A673 (cell line): ENCODE measurements around the gene ATP5ME. TPM values are rescaled to one million over a fixed set of nuclear protein-coding genes. Genes with fewer than 3 reads are reported as not detected.

Experiments used
- BruUV-seq: library from RNA; stranded (reverse); fragments of 400-500 nt; replicated peaks from 2 replicates; lab custom pipeline; 2021; lab: Mats Ljungman, UMichigan
- CTCF ChIA-PET: fragments of 300-600 bp; sonication (Branson Sonifier 250); formaldehyde crosslinking; loops from one replicate; lab custom pipeline; 2022; ENCODE audit warnings: antibody characterized with exemption; lab: Charles Lee
- POLR2A ChIA-PET: fragments of 300-600 bp; sonication (Branson Sonifier 250); formaldehyde crosslinking; loops from one replicate; lab custom pipeline; 2022; ENCODE audit warnings: antibody characterized with exemption; ENCODE audit not compliant: low non-redundant PET; lab: Charles Lee
- DNase-seq: peaks from one replicate; pipeline ENCODE4 v3.0.0-alpha.2; 2015; ENCODE audit warnings: low spot score
- H3K27ac ChIP-seq: fragments of 200-600 bp; sonication (generic); 2 replicates; pipeline ENCODE4 v1.5.1; 2016; ENCODE audit warnings: mixed run types, low read depth, mild to moderate bottlenecking, mixed read lengths, antibody characterized with exemption, low read length; ENCODE audit not compliant: poor library complexity, severe bottlenecking
- H3K27me3 ChIP-seq: fragments of 200-600 bp; sonication (generic); replicated peaks from 2 replicates; pipeline ENCODE4 v1.6.1; 2017; ENCODE audit warnings: mixed run types, low read depth, mild to moderate bottlenecking, mixed read lengths, antibody characterized with exemption, low read length; ENCODE audit not compliant: insufficient read depth, poor library complexity
- H3K36me3 ChIP-seq: fragments of 200-600 bp; sonication (generic); 2 replicates; pipeline ENCODE4 v1.6.1; 2016; ENCODE audit warnings: mixed run types, mild to moderate bottlenecking, mixed read lengths, antibody characterized with exemption, low read length; ENCODE audit not compliant: insufficient read depth, poor library complexity, severe bottlenecking
- H3K4me1 ChIP-seq: fragments of 200-600 bp; sonication (generic); 2 replicates; pipeline ENCODE4 v1.6.1; 2017; ENCODE audit warnings: mixed run types, mild to moderate bottlenecking, mixed read lengths, antibody characterized with exemption, low read length; ENCODE audit not compliant: insufficient read depth, poor library complexity, severe bottlenecking
- H3K4me3 ChIP-seq: fragments of 200-600 bp; sonication (generic); 2 replicates; pipeline ENCODE4 v1.5.1; 2016; ENCODE audit warnings: low read depth, mixed run types, mild to moderate bottlenecking, mixed read lengths, low read length; ENCODE audit not compliant: poor library complexity, severe bottlenecking
- H3K9me3 ChIP-seq: fragments of 200-600 bp; sonication (generic); 2 replicates; pipeline ENCODE4 v1.6.1; 2016; ENCODE audit warnings: mixed run types, low read depth, mild to moderate bottlenecking, mixed read lengths, antibody characterized with exemption, low read length; ENCODE audit not compliant: poor library complexity, severe bottlenecking
- EZH2 ChIP-seq: fragments of 200-600 bp; sonication (generic); IDR thresholded peaks from 2 replicates; pipeline ENCODE4 v1.6.1; 2017; ENCODE audit warnings: borderline replicate concordance, low read depth, mild to moderate bottlenecking, mixed read lengths, antibody characterized with exemption, low read length; ENCODE audit not compliant: poor library complexity, severe bottlenecking
- intact Hi-C: fragments of 100-400 bp; cut with micrococcal nuclease; formaldehyde crosslinking; loops from one replicate; pipeline ENCODE4 v1.10.0; 2022; ENCODE audit not compliant: unreplicated experiment
- total RNA-seq: library from RNA; stranded (reverse); gene quantifications from 2 replicates; pipeline ENCODE4 v1.2.3, GENCODE V29; 2021
- TF ChIP-seq, protein P1 (sequence below): fragments of 300-800, 200-600 bp; sonication (generic); conservative IDR thresholded peaks from 2 replicates; pipeline ENCODE4 v1.5.1; 2017; ENCODE audit warnings: low read depth, mild to moderate bottlenecking, antibody characterized with exemption, low read length, moderate library complexity, mixed read lengths

The ATP5ME gene
- total RNA-seq, 1 experiment from 2014 or later: 383 TPM

DNA sequence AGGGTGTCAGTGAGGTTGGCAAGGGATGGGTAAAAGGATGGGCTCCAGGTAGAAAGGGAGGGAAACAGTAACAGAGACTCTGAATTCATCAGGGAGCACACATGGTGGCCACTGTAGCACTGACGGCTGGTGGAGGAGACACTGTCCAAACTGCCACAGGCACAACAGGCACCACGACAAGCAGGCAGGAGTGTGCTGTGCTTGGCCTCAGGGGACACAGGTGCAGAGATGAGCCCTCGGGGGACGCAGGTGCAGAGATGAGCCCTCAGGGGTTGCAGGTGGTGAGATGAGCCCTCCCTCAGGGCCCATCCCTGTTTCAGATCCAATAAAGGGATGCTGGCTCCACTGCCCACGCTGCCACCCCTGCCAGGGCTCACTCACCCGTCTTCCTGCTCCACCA lies 41.1 kb downstream of the ATP5ME start:
- Histone ChIP-seq H3K27me3 (peaks cover 6% of the 10 kb centered on the region), H3K27ac (no peak overlapping the region), H3K4me3 (no peak overlapping the region), H3K9me3 (no peaks in the 10 kb centered on the region), H3K36me3 (no peaks in the 10 kb centered on the region), H3K4me1 (no peaks in the 10 kb centered on the region)
- ChIA-PET CTCF (no interaction called here), POLR2A (no interaction called here)
- intact Hi-C loops: no loop called here
- no peak for TF ChIP-seq EZH2
- TF ChIP-seq, protein P1, sequence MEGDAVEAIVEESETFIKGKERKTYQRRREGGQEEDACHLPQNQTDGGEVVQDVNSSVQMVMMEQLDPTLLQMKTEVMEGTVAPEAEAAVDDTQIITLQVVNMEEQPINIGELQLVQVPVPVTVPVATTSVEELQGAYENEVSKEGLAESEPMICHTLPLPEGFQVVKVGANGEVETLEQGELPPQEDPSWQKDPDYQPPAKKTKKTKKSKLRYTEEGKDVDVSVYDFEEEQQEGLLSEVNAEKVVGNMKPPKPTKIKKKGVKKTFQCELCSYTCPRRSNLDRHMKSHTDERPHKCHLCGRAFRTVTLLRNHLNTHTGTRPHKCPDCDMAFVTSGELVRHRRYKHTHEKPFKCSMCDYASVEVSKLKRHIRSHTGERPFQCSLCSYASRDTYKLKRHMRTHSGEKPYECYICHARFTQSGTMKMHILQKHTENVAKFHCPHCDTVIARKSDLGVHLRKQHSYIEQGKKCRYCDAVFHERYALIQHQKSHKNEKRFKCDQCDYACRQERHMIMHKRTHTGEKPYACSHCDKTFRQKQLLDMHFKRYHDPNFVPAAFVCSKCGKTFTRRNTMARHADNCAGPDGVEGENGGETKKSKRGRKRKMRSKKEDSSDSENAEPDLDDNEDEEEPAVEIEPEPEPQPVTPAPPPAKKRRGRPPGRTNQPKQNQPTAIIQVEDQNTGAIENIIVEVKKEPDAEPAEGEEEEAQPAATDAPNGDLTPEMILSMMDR: no peak
- no peak for DNase-seq
- no TSS peak for BruUV-seq

DNA sequence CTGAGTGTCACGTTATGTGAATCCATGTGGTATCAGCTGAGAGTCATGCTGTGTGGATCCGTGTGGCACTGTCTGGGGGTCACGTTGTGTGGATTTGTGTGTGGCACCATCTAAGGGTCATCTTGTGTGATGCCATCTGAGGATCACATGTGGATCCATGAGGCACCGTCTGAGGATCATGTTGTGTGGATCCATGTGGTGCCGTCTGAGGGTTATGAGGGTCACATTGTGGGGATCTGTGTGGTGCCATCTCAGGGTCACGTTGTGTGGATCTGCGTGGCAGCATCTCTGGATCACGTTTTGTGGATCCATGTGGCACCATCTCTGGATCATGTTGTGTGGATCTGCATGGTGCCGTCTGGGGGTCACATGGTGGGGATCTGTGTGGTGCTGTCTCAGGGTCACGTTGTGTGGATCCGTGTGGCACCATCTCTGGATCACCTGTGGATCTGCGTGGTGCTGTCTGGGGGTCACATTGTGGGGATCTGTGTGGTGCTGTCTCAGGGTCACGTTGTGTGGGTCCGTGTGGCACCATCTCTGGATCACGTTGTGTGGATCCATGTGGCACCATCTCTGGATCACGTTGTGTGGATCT lies 41.8 kb downstream of the ATP5ME start:
- CTCF ChIA-PET: no interaction called here
- no TSS peak for BruUV-seq
- Histone ChIP-seq H3K27ac (no peak overlapping the region), H3K9me3 (no peaks in the 10 kb centered on the region), H3K4me3 (no peak overlapping the region), H3K4me1 (no peaks in the 10 kb centered on the region), H3K36me3 (no peaks in the 10 kb centered on the region), H3K27me3 (no peaks in the 10 kb centered on the region)
- no peak for TF ChIP-seq EZH2
- TF ChIP-seq, protein P1: no peak
- POLR2A ChIA-PET: no interaction called here
- intact Hi-C loops: no loop called here
- no peak for DNase-seq

DNA sequence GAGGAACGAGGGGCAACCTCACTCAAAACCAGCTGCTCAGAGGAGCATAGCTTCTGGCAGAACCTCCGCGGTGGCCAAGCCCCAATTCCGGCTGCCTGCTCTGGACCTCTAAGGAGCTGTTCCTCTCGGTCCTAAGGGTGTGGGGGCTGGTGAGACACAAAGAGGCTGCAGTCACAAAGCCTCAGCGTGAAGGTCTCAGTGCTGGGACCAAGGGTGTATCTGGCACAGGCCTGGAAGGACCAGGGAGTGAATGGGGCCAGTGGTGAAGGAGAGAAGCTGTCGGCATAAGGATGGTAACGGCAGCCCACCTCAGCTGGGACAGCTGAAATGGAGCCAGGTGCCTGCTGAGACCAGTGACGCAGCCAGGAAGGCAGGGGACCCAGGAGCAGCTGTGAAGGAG lies 43.4 kb downstream of the ATP5ME start:
- CTCF ChIA-PET: no interaction called here
- H3K9me3 ChIP-seq: no peaks in the 10 kb centered on the region
- POLR2A ChIA-PET: no interaction called here
- H3K27ac ChIP-seq: no peak overlapping the region
- no peak overlapping the region for H3K4me3 ChIP-seq
- H3K27me3 ChIP-seq: no peaks in the 10 kb centered on the region
- TF ChIP-seq, protein P1: no peak
- TF ChIP-seq EZH2: no peak
- no peak for DNase-seq
- intact Hi-C loops: no loop called here
- no peaks in the 10 kb centered on the region for H3K4me1 ChIP-seq
- no TSS peak for BruUV-seq
- H3K36me3 ChIP-seq: no peaks in the 10 kb centered on the region
